ENCODE measurements around the gene MYO7A.

The MYO7A gene

GRCh38 chr11:77112641-77113381, 15.2 kb upstream of the MYO7A start:
- no peak for DNase-seq

GRCh38 chr11:77113382-77114088, 14.5 kb upstream of the MYO7A start:
- peak in 1 of 2 experiments; percentile 58 for DNase-seq

- DNase-seq: no peak
Measured at GRCh38 chr11:77114089-77114463, 14.0 kb upstream of the MYO7A start.

- DNase-seq: no peak
Measured at GRCh38 chr11:77115181-77115611, 12.8 kb upstream of the MYO7A start.

GRCh38 chr11:77115956-77116355, 12.1 kb upstream of the MYO7A start:
- no peak for DNase-seq

GRCh38 chr11:77117492-77117891, 10.6 kb upstream of the MYO7A start:
- no peak for DNase-seq

GRCh38 chr11:77118086-77118485, 10.0 kb upstream of the MYO7A start:
- no peak for DNase-seq

- no peak for DNase-seq
Measured at GRCh38 chr11:77118971-77119370, 9.1 kb upstream of the MYO7A start.

GRCh38 chr11:77119531-77119936, 8.5 kb upstream of the MYO7A start:
- no peak for DNase-seq

GRCh38 chr11:77120571-77120970, 7.5 kb upstream of the MYO7A start:
- no peak for DNase-seq

- no peak for DNase-seq
Measured at GRCh38 chr11:77121096-77121640, 6.9 kb upstream of the MYO7A start.

GRCh38 chr11:77121876-77122575, 6.0 kb upstream of the MYO7A start:
- no peak for DNase-seq

GRCh38 chr11:77122576-77123212, 5.4 kb upstream of the MYO7A start:
- no peak for DNase-seq

GRCh38 chr11:77123591-77123990, 4.5 kb upstream of the MYO7A start:
- DNase-seq: no peak

- DNase-seq: no peak
Measured at GRCh38 chr11:77124041-77124440, 4.0 kb upstream of the MYO7A start.

GRCh38 chr11:77124488-77124887, 3.6 kb upstream of the MYO7A start:
- DNase-seq: no peak

- DNase-seq: no peak
Measured at GRCh38 chr11:77125191-77125590, 2.9 kb upstream of the MYO7A start.

- no peak for DNase-seq
Measured at GRCh38 chr11:77125695-77126094, 2.4 kb upstream of the MYO7A start.

GRCh38 chr11:77126156-77126775, 1.8 kb upstream of the MYO7A start:
- no peak for DNase-seq

GRCh38 chr11:77126861-77127234, 1.2 kb upstream of the MYO7A start:
- no peak for DNase-seq

- no peak for DNase-seq
Measured at GRCh38 chr11:77127235-77127911, 673 bp upstream of the MYO7A start.
